HepG2 (cell line): ENCODE measurements around the gene CSNK2B. TPM values are rescaled to one million over a fixed set of nuclear protein-coding genes. Genes with fewer than 3 reads are reported as not detected.

Source experiments
- ATAC-seq: fragments of 200-7000 bp; cut with Tn5 transposase; 3 replicates; pipeline ENCODE4 v1.9.1; 2020; ENCODE audit warnings: mild to moderate bottlenecking, moderate library complexity
- BruUV-seq: library from RNA; stranded (reverse); fragments of 400-500 nt; replicated peaks from 2 replicates; lab custom pipeline; 2021; lab: Mats Ljungman, UMichigan
- CTCF ChIA-PET: fragments of 300-600 bp; formaldehyde crosslinking; extraction: SDS; loops from one replicate; lab custom pipeline; 2021; ENCODE audit warnings: low total read pairs, inconsistent platforms, low intra/inter-chr PET ratio; lab: Yijun Ruan, JAX
- POLR2A ChIA-PET: fragments of 350-600 bp; sonication (Branson Sonifier 250); formaldehyde crosslinking; loops from one replicate; lab custom pipeline; 2020; ENCODE audit warnings: antibody characterized with exemption, inconsistent platforms; lab: Yijun Ruan, JAX
- DNase-seq: peaks from one replicate; pipeline ENCODE4 v3.0.0-alpha.2; 2015; ENCODE audit warnings: low spot score
- FAIRE-seq: peaks from 3 replicates; lab custom pipeline; 2011; peaks lifted over from hg19 to GRCh38; lab: Jason Lieb, UNC
- H2AFZ ChIP-seq: one replicate; pipeline ENCODE4 v1.6.1; 2011; ENCODE audit warnings: low read length, inconsistent platforms
- H3K27ac ChIP-seq: fragments of 300-600 bp; 3 replicates; pipeline ENCODE4 v1.8.0; 2011; ENCODE audit warnings: mixed run types, mild to moderate bottlenecking, mixed read lengths, low read length, inconsistent platforms; ENCODE audit not compliant: insufficient read depth; ENCODE audit errors: extremely low read length
- H3K27me3 ChIP-seq, 2 experiments: fragments of 200-600 bp in 1 of 2; 2 replicates in 1 of 2; 3 replicates in 1 of 2; pipeline versions ENCODE4 v1.6.0 to v1.8.0; 2011; ENCODE audit warnings: low read length in 2 of 2, mild to moderate bottlenecking in 2 of 2, moderate library complexity in 2 of 2, inconsistent platforms in 1 of 2; ENCODE audit not compliant: insufficient read depth in 2 of 2, control insufficient read depth in 1 of 2
- H3K36me3 ChIP-seq, 2 experiments: fragments of 200-600 bp in 1 of 2; replicated peaks in 1 of 2; 2 replicates in 1 of 2; 3 replicates in 1 of 2; pipeline versions ENCODE4 v1.5.1 to v1.8.0; 2011; ENCODE audit warnings: low read length in 2 of 2, inconsistent platforms in 1 of 2; ENCODE audit not compliant: insufficient read depth in 2 of 2, control insufficient read depth in 1 of 2
- H3K4me1 ChIP-seq: 2 replicates; pipeline ENCODE4 v1.5.1; 2012; ENCODE audit warnings: low read length, inconsistent platforms; ENCODE audit not compliant: insufficient read depth
- H3K4me2 ChIP-seq: 2 replicates; pipeline ENCODE4 v1.6.0; 2011; ENCODE audit warnings: low read depth, low read length, inconsistent platforms
- H3K4me3 ChIP-seq, 3 experiments: fragments of 200-600 bp in 1 of 3; sonication (generic), shearing (Covaris generic) in 1 of 3; replicated peaks in 1 of 3; 2 replicates each; pipeline ENCODE4 v1.5.1; 2011 to 2016; ENCODE audit warnings: low read length in 3 of 3, inconsistent platforms in 2 of 3, low read depth in 2 of 3, mild to moderate bottlenecking in 2 of 3, control low read depth in 1 of 3, mixed read lengths in 1 of 3; ENCODE audit not compliant: insufficient read depth in 1 of 3
- H3K79me2 ChIP-seq: one replicate; pipeline ENCODE4 v1.6.1; 2011; ENCODE audit warnings: low read length, inconsistent platforms; ENCODE audit not compliant: insufficient read depth
- H3K9ac ChIP-seq: 2 replicates; pipeline ENCODE4 v1.6.0; 2011; ENCODE audit warnings: mild to moderate bottlenecking, low read depth, low read length, inconsistent platforms; ENCODE audit not compliant: insufficient read depth
- H3K9me3 ChIP-seq: 2 replicates; pipeline ENCODE4 v1.5.1; 2012; ENCODE audit warnings: mild to moderate bottlenecking, low read length
- H4K20me1 ChIP-seq: 2 replicates; pipeline ENCODE4 v1.6.0; 2011; ENCODE audit warnings: inconsistent platforms, mild to moderate bottlenecking, low read length, moderate library complexity; ENCODE audit not compliant: insufficient read depth
- CBX2 ChIP-seq, 2 experiments: fragments of 200-600 bp in 1 of 2; sonication (generic); formaldehyde crosslinking in 1 of 2; IDR thresholded peaks; 2 replicates each; pipeline versions ENCODE4 v1.7.0 to v1.8.1; 2018 to 2022; ENCODE audit warnings: low read depth in 2 of 2, low read length in 1 of 2, mild to moderate bottlenecking in 1 of 2, missing genetic modification reagents in 1 of 2
- CBX5 ChIP-seq: sonication (generic); formaldehyde crosslinking; IDR thresholded peaks from 2 replicates; pipeline ENCODE4 v1.4.0; 2020; ENCODE audit warnings: missing genetic modification reagents, borderline replicate concordance
- CC2D1A ChIP-seq: sonication (generic); formaldehyde crosslinking; IDR thresholded peaks from 2 replicates; pipeline ENCODE4 v1.8.1; 2023; ENCODE audit warnings: mild to moderate bottlenecking, missing genetic modification reagents
- HOXA5 ChIP-seq: sonication (generic); formaldehyde crosslinking; IDR thresholded peaks from 2 replicates; pipeline ENCODE4 v1.4.0; 2020; ENCODE audit warnings: missing genetic modification reagents
- NFE2 ChIP-seq: sonication (generic); formaldehyde crosslinking; IDR thresholded peaks from 2 replicates; pipeline ENCODE4 v1.4.0; 2020; ENCODE audit warnings: missing genetic modification reagents
- NFE2L2 ChIP-seq: fragments of 150-350 bp; IDR thresholded peaks from 2 replicates; pipeline ENCODE4 v1.6.1; 2014; ENCODE audit warnings: low read length
- NFRKB ChIP-seq: fragments of 450-650 bp; IDR thresholded peaks from 2 replicates; pipeline ENCODE4 v1.6.1; 2017
- PAWR ChIP-seq: sonication (generic); formaldehyde crosslinking; IDR thresholded peaks from 2 replicates; pipeline ENCODE4 v1.4.0; 2020; ENCODE audit warnings: missing genetic modification reagents, mild to moderate bottlenecking, borderline replicate concordance
- RBM39 ChIP-seq: fragments of 200-400 bp; formaldehyde crosslinking; IDR thresholded peaks from one replicate; pipeline ENCODE4 v1.6.1; 2018; ENCODE audit warnings: antibody characterized with exemption, mild to moderate bottlenecking, low read depth, low read length; ENCODE audit not compliant: poor library complexity, severe bottlenecking
- SAP130 ChIP-seq: IDR thresholded peaks from 2 replicates; pipeline ENCODE4 v1.6.1; 2016; ENCODE audit warnings: low read depth
- SMARCC2 ChIP-seq: fragments of 450-650 bp; IDR thresholded peaks from 2 replicates; pipeline ENCODE4 v1.6.1; 2017; ENCODE audit warnings: antibody characterized with exemption, mild to moderate bottlenecking
- SOX6 ChIP-seq, 2 experiments: fragments of 450-650 bp in 1 of 2; sonication (generic) in 1 of 2; formaldehyde crosslinking in 1 of 2; IDR thresholded peaks; 2 replicates each; pipeline versions ENCODE4 v1.4.0 to v1.6.1; 2017 to 2020; ENCODE audit warnings: antibody characterized with exemption in 1 of 2, mild to moderate bottlenecking in 1 of 2, missing genetic modification reagents in 1 of 2
- ZBTB34 ChIP-seq: sonication (generic); formaldehyde crosslinking; IDR thresholded peaks from 2 replicates; pipeline ENCODE4 v1.8.0; 2022; ENCODE audit warnings: mild to moderate bottlenecking, missing genetic modification reagents
- ZBTB38 ChIP-seq: sonication (generic); formaldehyde crosslinking; IDR thresholded peaks from 2 replicates; pipeline ENCODE4 v1.5.1; 2020; ENCODE audit warnings: mild to moderate bottlenecking, missing genetic modification reagents
- ZNF225 ChIP-seq: sonication (generic); formaldehyde crosslinking; IDR thresholded peaks from 2 replicates; pipeline ENCODE4 v1.4.0; 2020; ENCODE audit warnings: mild to moderate bottlenecking, missing genetic modification reagents
- WGBS: methylation state at CpG from one replicate; pipeline ENCODE4 v1.1.6; 2017; ENCODE audit warnings: low lambda C conversion rate; 5-methylcytosine and 5-hydroxymethylcytosine counted together
- in situ Hi-C: cut with HindIII; loops from 2 replicates; pipeline ENCODE4 v1.10.0; 2017; ENCODE audit warnings: low pct_unique_long_range_greater_than_20kb; ENCODE audit not compliant: extremely low pct_ligation_motif_present
- intact Hi-C: fragments of 100-400 bp; cut with micrococcal nuclease; formaldehyde crosslinking; loops from one replicate; pipeline ENCODE4 v1.10.0; 2022; ENCODE audit not compliant: unreplicated experiment
- polyA plus RNA-seq, 8 experiments: library from polyadenylated mRNA; depleted of rRNA in 3 of 8; stranded (reverse) in 7 of 8; unstranded in 1 of 8; fragments of >200 nt; fragmentation: Illumina TruSeq in 4 of 8; extraction: Trizol in 4 of 8; gene quantifications; 2 replicates each; pipeline versions ENCODE4 v1.2.1 to v1.2.3, GENCODE V29; 2011 to 2016; ENCODE audit warnings: low read depth in 4 of 8, missing spikeins in 1 of 8, mixed read lengths in 1 of 8; ENCODE audit not compliant: insufficient read depth in 1 of 8
- total RNA-seq, 5 experiments: library from RNA; depleted of rRNA; stranded (reverse); fragments of >200 nt; fragmentation: Illumina TruSeq; extraction: Trizol; gene quantifications; 2 replicates each; pipeline ENCODE4 v1.2.3, GENCODE V29; 2016; ENCODE audit warnings: low read depth in 1 of 5
- TF ChIP-seq, protein P1 (sequence below): IDR thresholded peaks from 2 replicates; pipeline ENCODE4 v1.6.1; 2016; ENCODE audit warnings: missing compliant biosample characterization, missing genetic modification reagents, borderline replicate concordance
- TF ChIP-seq, protein P2 (sequence below): sonication (generic); formaldehyde crosslinking; IDR thresholded peaks from 2 replicates; pipeline ENCODE4 v1.8.0; 2022; ENCODE audit warnings: missing genetic modification reagents, mild to moderate bottlenecking, inconsistent platforms, borderline replicate concordance
- TF ChIP-seq, protein P3 (sequence below): sonication (generic); formaldehyde crosslinking; IDR thresholded peaks from 2 replicates; pipeline ENCODE4 v1.5.0; 2020; ENCODE audit warnings: missing genetic modification reagents, mild to moderate bottlenecking, borderline replicate concordance

Gene CSNK2B
- total and polyA plus RNA-seq, 2 of the 13 experiments (the other 11 are each of a cell fraction or from before 2014, with no cell fraction given): 111 to 296 TPM

DNA sequence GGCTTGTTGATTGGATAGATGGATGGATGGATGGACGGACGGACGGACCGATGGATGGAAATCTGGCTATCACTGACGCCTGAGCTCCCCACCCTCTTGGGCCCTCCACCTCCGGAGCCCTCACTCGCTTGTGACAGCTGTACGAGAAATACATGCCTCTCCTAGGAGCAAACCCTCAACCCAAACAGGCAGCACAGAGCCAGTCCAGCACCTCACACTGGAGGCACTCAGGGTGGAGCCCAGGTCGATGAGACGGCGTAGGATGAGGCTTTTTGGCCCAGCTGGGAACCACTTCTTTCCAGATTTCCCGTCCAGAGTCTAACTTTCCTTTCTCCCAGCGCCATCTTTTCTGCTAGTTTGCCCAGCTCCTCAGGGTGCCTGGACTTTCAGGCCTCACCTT, 17.7 kb downstream of the CSNK2B start (continued):
- TF ChIP-seq NFE2 (CRISPR knock-in tag) (no peak), SOX6 (IDR thresholded peaks at IDR 0.05) (no peak), SOX6 (CRISPR knock-in tag; IDR thresholded peaks at IDR 0.05) (no peak), SMARCC2 (no peak), NFRKB (no peak), ZBTB38 (CRISPR knock-in tag) (no peak)

DNA sequence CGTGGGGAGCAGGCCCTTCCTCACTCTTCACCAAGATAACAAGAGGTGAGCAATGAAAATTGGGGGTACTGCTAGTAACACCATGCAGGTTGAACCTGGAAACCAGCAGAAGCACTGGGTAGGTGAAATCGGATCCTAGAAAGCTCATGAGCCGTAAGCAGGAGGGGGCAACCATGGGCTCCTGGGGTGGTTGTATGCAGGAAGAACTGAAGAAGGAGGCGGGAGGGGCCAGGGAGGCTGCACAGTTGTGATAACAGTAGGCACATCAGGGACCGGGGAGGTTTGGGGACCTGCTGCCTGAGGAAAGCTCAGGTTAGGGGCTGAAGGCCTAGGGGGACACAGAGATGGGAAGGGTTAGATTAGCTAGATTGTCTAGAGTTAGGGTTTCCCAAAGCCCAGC, 20.6 kb downstream of the CSNK2B start:
- DNase-seq (no peak), FAIRE-seq (no peak), ATAC-seq (no peak)
- Histone ChIP-seq H4K20me1 (no peaks in the 10 kb centered on the region), H3K4me2 (no peak overlapping the region), H3K27ac (no peak overlapping the region), H3K27me3 (no peaks in the 10 kb centered on the region), H2AFZ (no peak overlapping the region), H3K9me3 (no peaks in the 10 kb centered on the region), H3K79me2 (no peaks in the 10 kb centered on the region), H3K9ac (no peak overlapping the region), H3K36me3 (peaks cover 37 to 44% of the 10 kb centered on the region in 2 experiments), H3K4me1 (peaks cover 33% of the 10 kb centered on the region), H3K4me3 (no peak overlapping the region)
- ChIA-PET CTCF (no interaction called here), POLR2A (interaction anchor here (1.4 kb wide), 1 partner anchor 16 kb away, joined by 3 read pairs; the partner anchor contains the start of gene LY6G5B)
- in situ Hi-C loops (no loop called here), intact Hi-C loops (no loop called here)
- no TSS peak for BruUV-seq
- TF ChIP-seq NFE2L2 (no peak), PAWR (CRISPR knock-in tag) (no peak), SAP130 (CRISPR knock-in tag) (no peak), RBM39 (no peak), NFE2 (CRISPR knock-in tag) (no peak), ZBTB34 (CRISPR knock-in tag) (no peak), CBX5 (CRISPR knock-in tag) (no peak), ZNF225 (CRISPR knock-in tag) (no peak), CBX2 (IDR thresholded peaks at IDR 0.05; ENCODE audit: low read depth, low read length) (no peak), CBX2 (CRISPR knock-in tag; IDR thresholded peaks at IDR 0.05; ENCODE audit: low read depth) (no peak), CC2D1A (CRISPR knock-in tag) (no peak), HOXA5 (CRISPR knock-in tag) (no peak)
- TF ChIP-seq, protein P1, sequence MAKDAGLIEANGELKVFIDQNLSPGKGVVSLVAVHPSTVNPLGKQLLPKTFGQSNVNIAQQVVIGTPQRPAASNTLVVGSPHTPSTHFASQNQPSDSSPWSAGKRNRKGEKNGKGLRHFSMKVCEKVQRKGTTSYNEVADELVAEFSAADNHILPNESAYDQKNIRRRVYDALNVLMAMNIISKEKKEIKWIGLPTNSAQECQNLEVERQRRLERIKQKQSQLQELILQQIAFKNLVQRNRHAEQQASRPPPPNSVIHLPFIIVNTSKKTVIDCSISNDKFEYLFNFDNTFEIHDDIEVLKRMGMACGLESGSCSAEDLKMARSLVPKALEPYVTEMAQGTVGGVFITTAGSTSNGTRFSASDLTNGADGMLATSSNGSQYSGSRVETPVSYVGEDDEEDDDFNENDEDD (CRISPR knock-in tag): no peak
- TF ChIP-seq, protein P2, sequence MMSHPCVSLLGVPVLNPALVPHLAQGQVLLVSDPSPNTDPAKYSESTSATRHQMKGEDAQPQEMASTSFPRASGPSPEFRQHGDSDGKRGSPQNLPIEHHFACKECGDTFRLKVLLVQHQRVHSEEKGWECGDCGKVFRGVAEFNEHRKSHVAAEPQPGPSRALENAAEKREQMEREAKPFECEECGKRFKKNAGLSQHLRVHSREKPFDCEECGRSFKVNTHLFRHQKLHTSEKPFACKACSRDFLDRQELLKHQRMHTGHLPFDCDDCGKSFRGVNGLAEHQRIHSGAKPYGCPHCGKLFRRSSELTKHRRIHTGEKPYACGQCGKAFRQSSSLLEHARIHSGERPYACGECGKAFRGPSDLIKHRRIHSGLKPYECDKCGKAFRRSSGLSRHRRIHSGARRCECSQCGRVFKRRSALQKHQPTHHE (CRISPR knock-in tag): no peak
- TF ChIP-seq, protein P3, sequence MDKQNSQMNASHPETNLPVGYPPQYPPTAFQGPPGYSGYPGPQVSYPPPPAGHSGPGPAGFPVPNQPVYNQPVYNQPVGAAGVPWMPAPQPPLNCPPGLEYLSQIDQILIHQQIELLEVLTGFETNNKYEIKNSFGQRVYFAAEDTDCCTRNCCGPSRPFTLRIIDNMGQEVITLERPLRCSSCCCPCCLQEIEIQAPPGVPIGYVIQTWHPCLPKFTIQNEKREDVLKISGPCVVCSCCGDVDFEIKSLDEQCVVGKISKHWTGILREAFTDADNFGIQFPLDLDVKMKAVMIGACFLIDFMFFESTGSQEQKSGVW: no peak
- 95% methylated on average over 5 of the region's 5 CpGs for WGBS
